Activated naive CD8-positive, alpha-beta T cell treated with anti-CD3 and anti-CD28 coated beads for 36 hours (primary cell): ENCODE results near the gene CYRIA. TPM values are rescaled to one million over a fixed set of nuclear protein-coding genes. Genes with fewer than 3 reads are reported as not detected.

Experiments
- DNase-seq: peaks from one replicate; pipeline ENCODE4 v3.0.0; 2021
- H3K27ac Mint-ChIP-seq: one replicate; pipeline ENCODE4 v1.8.0; 2022; ENCODE audit warnings: mild to moderate bottlenecking, moderate library complexity, mixed read lengths
- H3K27me3 Mint-ChIP-seq: one replicate; pipeline ENCODE4 v1.8.0; 2022; ENCODE audit warnings: mild to moderate bottlenecking, mixed read lengths
- H3K36me3 Mint-ChIP-seq: one replicate; pipeline ENCODE4 v1.8.0; 2021; ENCODE audit warnings: mild to moderate bottlenecking, mixed read lengths
- H3K4me1 Mint-ChIP-seq: one replicate; pipeline ENCODE4 v1.8.0; 2021; ENCODE audit warnings: mixed read lengths
- H3K4me3 Mint-ChIP-seq: one replicate; pipeline ENCODE4 v1.8.0; 2022; ENCODE audit warnings: mild to moderate bottlenecking, moderate library complexity, mixed read lengths
- H3K9me3 Mint-ChIP-seq: one replicate; pipeline ENCODE4 v1.8.0; 2022; ENCODE audit warnings: mixed read lengths
- total RNA-seq, 2 experiments: library from RNA; stranded (reverse); gene quantifications; one replicate each; pipeline ENCODE4 v1.2.3, GENCODE V29; 2021

CYRIA gene
- total RNA-seq, result under 1 TPM; 0.14 to 0.16 TPM

DNA sequence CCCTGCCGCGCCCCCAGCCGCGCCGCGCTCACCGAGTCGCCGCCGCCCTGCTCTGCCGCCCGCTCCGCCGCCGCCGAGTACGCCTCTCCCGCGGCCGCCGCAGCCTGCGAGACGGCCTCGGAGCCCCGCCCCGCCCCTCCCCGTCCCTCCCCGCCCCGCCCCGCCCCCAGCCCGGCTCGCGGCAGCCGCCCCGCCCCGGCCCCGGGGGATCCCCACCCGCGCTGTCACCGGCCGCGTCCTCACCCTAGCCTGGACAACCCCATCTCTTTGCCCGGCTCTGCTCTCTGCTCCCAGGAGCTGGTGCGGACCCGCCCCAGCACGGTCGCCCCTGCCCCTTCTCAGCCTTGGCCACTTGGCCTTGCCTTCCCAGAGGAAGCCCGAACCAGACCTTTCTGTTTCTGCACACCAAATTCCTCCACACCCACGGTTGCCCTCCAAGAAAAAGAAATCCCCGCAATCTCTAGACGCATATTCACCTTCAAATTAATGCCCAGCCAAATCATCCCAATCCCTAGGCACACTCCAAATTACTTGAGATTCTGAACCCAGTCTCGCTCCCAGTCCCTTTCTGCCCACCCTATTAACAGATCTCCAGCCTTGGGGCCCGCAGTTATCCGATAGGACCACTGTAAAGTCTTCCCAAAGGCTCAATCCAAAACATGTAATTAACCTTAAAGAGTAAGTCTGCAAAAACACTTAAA, at the start of gene CYRIA:
Gene CYRIA (minus strand): TSS at position 87 of the 701 bp plus-strand sequence. CDS start 77,715 bp downstream, outside the sequence.
- H3K27me3 Mint-ChIP-seq, result peaks cover 64% of the 10 kb centered on the region
- peaks cover 10% of the 10 kb centered on the region for H3K4me1 Mint-ChIP-seq
- H3K9me3 Mint-ChIP-seq, result no peaks in the 10 kb centered on the region
- peak within 1 kb of the TSS; percentile 73 for H3K4me3 Mint-ChIP-seq
- no peaks in the 10 kb centered on the region for H3K36me3 Mint-ChIP-seq
- peak; percentile 56 for DNase-seq
- no peak within 1 kb of the TSS for H3K27ac Mint-ChIP-seq

DNA sequence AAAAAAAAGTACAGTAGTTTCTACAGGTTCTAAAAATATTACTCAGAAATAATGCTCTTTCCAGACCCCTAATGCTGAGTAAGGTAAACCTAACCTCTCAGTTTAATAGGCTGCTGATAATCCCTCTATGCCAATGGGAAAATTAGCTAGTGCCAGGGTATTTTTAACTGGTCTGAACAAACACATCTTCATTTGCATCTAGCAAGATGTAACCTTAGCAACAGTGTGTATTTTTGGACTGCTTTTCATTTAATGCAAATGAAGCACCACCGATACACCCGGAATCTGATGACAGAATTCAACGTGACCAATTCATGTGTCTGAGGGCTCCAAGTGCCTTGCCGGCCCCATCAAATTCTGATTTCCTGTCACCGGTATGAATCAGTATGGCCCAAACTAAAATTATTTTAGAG, 47.4 kb upstream of the CYRIA start:
- H3K9me3 Mint-ChIP-seq, result no peaks in the 10 kb centered on the region
- no peak overlapping the region for H3K27ac Mint-ChIP-seq
- H3K36me3 Mint-ChIP-seq, result no peaks in the 10 kb centered on the region
- H3K4me3 Mint-ChIP-seq, result no peak overlapping the region
- H3K27me3 Mint-ChIP-seq, result peaks cover 3% of the 10 kb centered on the region
- H3K4me1 Mint-ChIP-seq, result no peaks in the 10 kb centered on the region
- no peak for DNase-seq

DNA sequence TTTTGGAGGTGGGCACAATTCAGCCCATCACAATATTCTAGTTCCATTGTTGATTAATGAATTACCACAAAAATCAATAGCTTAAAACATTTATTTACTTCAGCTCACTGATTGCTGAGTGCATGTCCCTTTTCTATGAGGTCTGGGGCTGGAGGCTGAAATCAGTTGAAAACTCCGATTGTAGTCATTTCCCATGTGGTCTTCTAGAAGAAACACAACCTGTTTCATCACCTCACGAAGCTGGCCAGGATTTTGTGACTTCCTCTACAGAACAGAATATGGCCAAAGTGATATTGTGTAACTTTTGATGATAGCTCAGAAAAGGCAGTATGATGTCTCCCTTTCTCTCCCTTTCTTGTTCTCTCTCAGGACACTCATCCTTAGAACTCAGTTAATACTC, 44.1 kb upstream of the CYRIA start:
- Mint-ChIP-seq H3K36me3 (no peaks in the 10 kb centered on the region), H3K4me1 (no peaks in the 10 kb centered on the region), H3K27ac (no peak overlapping the region), H3K9me3 (no peaks in the 10 kb centered on the region), H3K27me3 (peaks cover 11% of the 10 kb centered on the region), H3K4me3 (no peak overlapping the region)
- DNase-seq, result no peak

DNA sequence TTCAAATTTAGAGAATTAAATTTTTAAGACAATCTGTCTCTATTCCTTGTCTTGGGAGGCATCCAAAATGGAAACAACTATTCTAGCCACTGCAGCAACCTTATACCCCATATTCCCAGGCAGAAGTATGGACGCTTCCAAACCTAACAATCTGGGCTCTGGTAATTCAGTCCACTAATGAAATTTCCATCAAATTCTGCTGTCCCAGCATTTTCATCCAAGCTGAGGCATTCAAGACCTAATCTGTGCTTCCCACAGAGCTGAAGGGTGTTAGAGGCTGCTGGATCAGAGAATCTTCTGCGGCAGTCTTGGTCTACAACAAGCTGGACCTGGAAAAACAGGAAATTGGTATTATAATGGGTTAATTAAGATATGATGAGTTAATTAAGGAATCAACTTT, 42.5 kb upstream of the CYRIA start:
- no peaks in the 10 kb centered on the region for H3K9me3 Mint-ChIP-seq
- H3K27ac Mint-ChIP-seq, result no peak overlapping the region

DNA sequence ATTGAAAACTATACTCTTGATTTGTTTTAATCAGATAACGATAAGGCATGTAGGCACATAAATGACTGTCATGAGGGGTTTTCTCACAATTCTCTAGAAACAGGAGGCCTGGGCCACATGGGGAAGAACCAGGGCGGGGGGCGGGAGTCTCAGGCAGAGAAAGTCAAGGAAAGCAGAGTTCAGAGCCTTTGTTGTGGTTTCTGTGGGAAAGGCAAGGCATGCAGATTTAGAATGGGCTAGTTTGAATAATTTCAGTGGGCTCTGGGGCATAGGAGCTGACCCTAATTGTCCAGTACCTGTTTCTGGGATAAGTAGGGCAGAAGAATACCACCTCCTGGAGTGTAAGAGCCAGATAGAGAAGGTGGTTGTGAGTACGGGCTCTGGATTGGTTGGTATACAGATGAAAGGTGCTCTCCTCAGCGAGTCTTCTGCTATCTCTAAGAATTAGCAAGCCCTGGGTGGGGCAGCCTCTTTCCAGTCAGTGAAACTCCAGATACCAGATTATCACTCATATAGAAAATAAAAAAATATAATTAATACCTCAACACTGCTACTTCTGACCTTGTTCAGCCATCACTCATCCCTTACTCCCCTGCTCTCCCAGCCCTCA, 41.5 kb upstream of the CYRIA start:
- no peak for DNase-seq
- H3K27me3 Mint-ChIP-seq, result peaks cover 11% of the 10 kb centered on the region
- no peaks in the 10 kb centered on the region for H3K4me1 Mint-ChIP-seq
- H3K27ac Mint-ChIP-seq, result no peak overlapping the region
- H3K36me3 Mint-ChIP-seq, result no peaks in the 10 kb centered on the region
- no peak overlapping the region for H3K4me3 Mint-ChIP-seq
- H3K9me3 Mint-ChIP-seq, result no peaks in the 10 kb centered on the region

More for the DNA sequence above, 42.5 kb upstream of the CYRIA start:
- Mint-ChIP-seq H3K4me3 (no peak overlapping the region), H3K4me1 (no peaks in the 10 kb centered on the region), H3K27me3 (peaks cover 11% of the 10 kb centered on the region), H3K36me3 (no peaks in the 10 kb centered on the region)
- DNase-seq, result no peak

DNA sequence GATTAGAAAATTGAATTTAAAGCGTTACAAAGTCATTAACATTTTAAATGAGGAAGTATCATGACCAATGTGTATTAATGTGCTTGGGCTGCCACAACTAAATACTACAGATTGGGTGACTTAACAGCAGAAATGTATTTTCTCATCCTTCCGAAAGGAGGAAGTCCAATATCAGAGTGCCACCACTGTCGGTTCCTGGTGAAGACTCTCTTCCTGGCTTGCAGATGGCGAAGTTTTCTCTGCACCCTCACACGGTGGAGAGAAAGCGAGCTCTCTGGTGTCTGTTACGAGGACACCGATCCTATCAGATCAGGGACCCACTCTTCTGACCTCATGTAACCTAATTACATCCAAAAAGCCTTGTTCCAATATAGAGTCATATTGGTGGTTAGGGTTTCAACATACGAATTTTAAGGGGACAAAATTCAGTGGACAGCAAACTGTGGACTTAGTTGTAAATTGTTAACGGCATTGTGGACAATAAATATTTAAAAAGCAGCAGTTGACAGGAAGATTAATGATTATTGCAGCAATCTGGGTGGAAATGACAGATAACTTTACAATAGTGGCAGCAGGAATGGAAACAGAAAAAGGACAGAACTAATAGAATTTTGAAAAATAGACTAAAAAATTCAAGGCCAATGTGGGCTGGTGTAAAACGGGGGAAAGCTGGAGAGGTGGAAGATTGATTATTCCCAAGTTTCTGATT, 35.1 kb upstream of the CYRIA start:
- H3K27me3 Mint-ChIP-seq, result peaks cover 15% of the 10 kb centered on the region
- H3K9me3 Mint-ChIP-seq, result peaks cover 7% of the 10 kb centered on the region
- no peak for DNase-seq
- H3K36me3 Mint-ChIP-seq, result no peaks in the 10 kb centered on the region
- no peak overlapping the region for H3K4me3 Mint-ChIP-seq
- H3K4me1 Mint-ChIP-seq, result no peaks in the 10 kb centered on the region
- H3K27ac Mint-ChIP-seq, result no peak overlapping the region

DNA sequence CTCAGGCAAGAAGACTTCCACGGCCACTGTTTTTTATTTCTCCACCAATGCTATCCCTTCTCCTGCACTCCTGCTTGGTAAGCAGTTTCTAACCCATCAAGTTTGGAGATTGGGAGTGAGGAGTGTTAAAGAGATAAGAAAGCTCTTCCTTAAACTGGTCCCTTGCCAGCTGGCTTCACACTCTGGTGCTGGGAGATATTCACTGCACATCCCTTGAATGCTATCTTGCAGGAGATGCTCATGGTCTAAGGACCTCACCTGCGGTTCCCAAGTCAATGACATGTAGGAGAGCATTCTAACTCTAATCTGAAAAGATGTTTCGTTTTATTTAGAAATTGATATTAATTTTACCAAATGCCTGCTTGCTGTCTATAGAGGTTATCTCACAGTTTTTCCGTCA, 28.2 kb upstream of the CYRIA start:
- Mint-ChIP-seq H3K4me3 (no peak overlapping the region), H3K27ac (peak overlapping the region; percentile 53), H3K27me3 (peaks cover 11% of the 10 kb centered on the region), H3K9me3 (peaks cover 7% of the 10 kb centered on the region), H3K36me3 (no peaks in the 10 kb centered on the region), H3K4me1 (no peaks in the 10 kb centered on the region)
- no peak for DNase-seq

DNA sequence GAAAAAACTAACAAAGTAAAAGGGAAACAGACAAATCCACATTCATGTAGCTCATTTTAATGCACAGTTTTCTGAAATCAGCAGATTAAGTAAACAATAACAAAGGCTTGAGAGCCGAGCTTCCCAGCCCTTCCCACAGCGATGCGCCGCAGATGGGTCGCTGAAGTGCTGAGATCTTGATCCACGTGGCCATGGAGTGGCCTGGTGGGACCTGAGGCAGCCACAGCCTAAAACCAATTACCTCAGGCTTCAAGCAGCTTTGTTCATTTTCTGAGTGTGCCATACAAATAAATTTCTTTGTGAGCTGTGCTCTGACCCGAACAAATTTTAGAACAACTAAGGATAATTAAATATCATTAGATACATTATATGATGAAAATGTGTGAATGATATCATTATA, 25.6 kb upstream of the CYRIA start:
- Mint-ChIP-seq H3K27me3 (peaks cover 11% of the 10 kb centered on the region), H3K4me1 (no peaks in the 10 kb centered on the region), H3K9me3 (no peaks in the 10 kb centered on the region), H3K36me3 (no peaks in the 10 kb centered on the region), H3K27ac (no peak overlapping the region), H3K4me3 (no peak overlapping the region)
- DNase-seq, result no peak

DNA sequence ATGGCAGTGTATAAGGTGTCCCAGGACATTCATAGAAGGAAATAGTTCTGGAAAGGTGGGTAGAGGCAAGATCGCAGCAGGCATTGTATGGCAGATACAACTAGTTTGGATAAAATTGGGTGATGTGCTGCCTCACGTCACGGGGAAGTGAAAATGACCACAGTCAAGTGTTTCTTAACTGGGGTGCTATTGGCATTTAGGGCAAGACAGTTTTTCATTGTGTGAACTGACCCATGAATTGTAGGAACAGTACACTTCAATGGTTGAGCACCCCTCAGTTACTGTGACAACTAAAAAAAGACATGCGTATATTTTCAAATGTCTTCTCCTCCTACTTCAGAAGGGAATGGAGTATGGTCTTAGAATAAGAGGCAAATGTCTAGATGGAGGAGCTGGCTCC, 22.3 kb upstream of the CYRIA start:
- Mint-ChIP-seq H3K4me1 (no peaks in the 10 kb centered on the region), H3K27me3 (peaks cover 11% of the 10 kb centered on the region), H3K27ac (no peak overlapping the region)

DNA sequence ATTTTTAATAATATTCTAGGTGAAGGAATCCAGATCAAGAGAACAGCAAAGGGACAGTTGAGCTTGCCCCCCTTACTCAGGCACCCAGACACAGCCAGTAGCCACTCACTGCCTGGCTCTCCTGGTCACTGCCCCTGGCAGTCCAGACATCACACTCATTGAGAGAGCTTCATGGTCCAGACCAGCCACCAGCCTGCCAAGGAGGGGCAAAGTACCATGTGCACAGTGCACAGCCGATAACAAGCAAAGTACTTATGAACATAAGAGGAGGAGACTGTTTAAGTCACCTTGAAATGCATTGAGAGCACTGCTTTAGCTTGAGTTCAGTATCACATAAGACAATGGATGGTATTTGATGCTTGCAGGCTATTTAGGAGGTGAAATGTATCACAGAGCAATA, 21.6 kb upstream of the CYRIA start:
- peaks cover 13% of the 10 kb centered on the region for H3K27me3 Mint-ChIP-seq
- H3K4me3 Mint-ChIP-seq, result no peak overlapping the region
- no peaks in the 10 kb centered on the region for H3K4me1 Mint-ChIP-seq
- H3K36me3 Mint-ChIP-seq, result no peaks in the 10 kb centered on the region
- H3K27ac Mint-ChIP-seq, result no peak overlapping the region
- no peaks in the 10 kb centered on the region for H3K9me3 Mint-ChIP-seq
- DNase-seq, result no peak

More for the DNA sequence above, 22.3 kb upstream of the CYRIA start:
- no peaks in the 10 kb centered on the region for H3K9me3 Mint-ChIP-seq
- no peaks in the 10 kb centered on the region for H3K36me3 Mint-ChIP-seq
- DNase-seq, result no peak
- no peak overlapping the region for H3K4me3 Mint-ChIP-seq

DNA sequence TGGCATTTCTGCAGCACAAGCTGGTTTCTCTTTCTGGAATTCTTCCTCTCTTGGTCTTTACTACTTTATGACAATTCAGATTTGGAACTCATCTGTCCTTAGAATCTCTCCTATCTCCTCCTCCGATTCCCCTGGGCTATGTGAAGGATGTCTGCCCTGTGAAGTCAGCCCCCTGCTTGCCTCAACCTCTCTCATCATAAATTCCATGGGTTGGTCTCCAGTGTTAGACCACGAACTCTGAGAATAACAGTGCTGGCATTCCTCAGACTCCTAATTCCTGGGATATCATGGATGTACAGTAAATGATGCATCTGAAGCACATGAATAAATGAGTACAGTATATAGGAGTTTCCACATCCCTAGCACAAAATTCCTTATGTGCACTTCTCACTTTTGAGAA, 21.0 kb upstream of the CYRIA start:
- Mint-ChIP-seq H3K4me3 (no peak overlapping the region), H3K36me3 (no peaks in the 10 kb centered on the region), H3K27ac (no peak overlapping the region), H3K4me1 (no peaks in the 10 kb centered on the region), H3K27me3 (peaks cover 16% of the 10 kb centered on the region), H3K9me3 (no peaks in the 10 kb centered on the region)
- DNase-seq, result no peak

DNA sequence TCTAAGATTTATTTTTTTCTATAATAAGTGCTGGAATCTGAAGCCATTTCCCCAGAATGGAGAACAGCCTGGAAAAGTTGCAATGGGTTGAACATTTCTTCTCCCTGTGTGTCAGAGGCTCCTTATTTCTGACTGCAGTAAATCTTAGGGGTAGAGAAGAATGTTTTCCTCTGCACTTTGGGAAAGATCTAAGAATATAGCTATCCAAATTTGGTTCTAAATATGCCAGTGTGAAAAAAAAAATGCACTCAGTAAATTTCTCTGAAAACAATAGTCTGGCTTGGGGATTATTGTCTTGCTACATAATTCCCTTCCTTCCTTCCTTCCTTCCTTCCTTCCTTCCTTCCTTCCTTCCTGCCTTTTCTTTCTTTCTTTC, 19.7 kb upstream of the CYRIA start:
- H3K4me3 Mint-ChIP-seq, result no peak overlapping the region
- no peaks in the 10 kb centered on the region for H3K9me3 Mint-ChIP-seq
- no peak for DNase-seq
- peaks cover 11% of the 10 kb centered on the region for H3K27me3 Mint-ChIP-seq
- H3K36me3 Mint-ChIP-seq, result no peaks in the 10 kb centered on the region
- H3K27ac Mint-ChIP-seq, result no peak overlapping the region
- H3K4me1 Mint-ChIP-seq, result no peaks in the 10 kb centered on the region

DNA sequence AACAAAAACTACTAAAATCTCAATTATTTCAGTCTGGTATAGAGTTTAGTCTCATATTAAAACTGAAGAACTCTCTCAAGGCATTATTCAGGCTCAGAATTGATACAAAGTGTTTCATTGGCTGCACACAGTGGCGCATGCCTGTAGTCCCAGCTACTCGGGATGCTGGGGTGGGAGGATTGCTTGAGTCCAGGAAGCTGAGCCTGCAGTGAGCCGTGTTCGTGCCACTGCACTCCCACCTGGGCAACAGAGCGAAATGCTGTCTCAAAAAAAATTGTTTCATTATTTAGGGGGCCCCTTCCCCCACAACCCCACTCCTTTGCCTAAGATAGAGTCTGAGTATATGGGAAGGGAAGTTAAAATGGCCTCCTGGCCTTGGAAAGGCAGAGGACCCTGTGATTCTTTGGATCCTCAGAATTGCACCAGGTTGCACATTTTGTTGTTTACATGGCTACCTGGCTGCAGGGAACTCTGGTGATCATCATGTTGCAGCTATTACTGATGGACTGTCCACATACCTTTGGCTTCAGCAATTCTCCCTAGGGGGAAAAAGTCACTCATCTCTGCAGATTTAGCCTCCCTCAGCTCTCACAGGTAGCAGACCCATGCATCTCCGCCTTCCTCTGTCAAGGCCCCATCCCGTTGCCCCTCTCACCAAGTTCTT, 19.2 kb upstream of the CYRIA start:
- Mint-ChIP-seq H3K4me3 (no peak overlapping the region), H3K4me1 (no peaks in the 10 kb centered on the region), H3K36me3 (no peaks in the 10 kb centered on the region), H3K9me3 (no peaks in the 10 kb centered on the region), H3K27ac (no peak overlapping the region), H3K27me3 (peaks cover 11% of the 10 kb centered on the region)
- no peak for DNase-seq

DNA sequence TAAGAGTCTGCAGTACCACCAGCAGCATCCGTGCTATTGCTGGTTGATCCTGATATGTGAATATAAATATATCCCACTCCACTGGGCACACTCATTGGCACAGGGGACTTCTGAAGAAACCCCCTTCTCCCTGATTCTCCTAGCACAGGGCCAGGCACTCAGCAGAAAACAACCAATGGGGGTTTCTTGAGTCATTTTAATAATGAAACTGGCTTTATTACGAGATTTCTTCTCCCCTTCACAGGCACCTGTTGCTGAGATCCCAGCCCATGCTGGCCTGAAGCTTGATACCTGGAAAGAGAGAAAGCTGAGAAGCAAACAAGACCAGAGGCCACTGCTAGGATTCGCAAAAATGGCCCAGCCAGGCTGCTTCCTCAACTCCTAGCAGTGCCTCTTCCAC, 17.9 kb upstream of the CYRIA start:
- Mint-ChIP-seq H3K27me3 (peaks cover 11% of the 10 kb centered on the region), H3K36me3 (no peaks in the 10 kb centered on the region), H3K27ac (no peak overlapping the region), H3K9me3 (peaks cover 1% of the 10 kb centered on the region), H3K4me3 (no peak overlapping the region), H3K4me1 (no peaks in the 10 kb centered on the region)
- no peak for DNase-seq

DNA sequence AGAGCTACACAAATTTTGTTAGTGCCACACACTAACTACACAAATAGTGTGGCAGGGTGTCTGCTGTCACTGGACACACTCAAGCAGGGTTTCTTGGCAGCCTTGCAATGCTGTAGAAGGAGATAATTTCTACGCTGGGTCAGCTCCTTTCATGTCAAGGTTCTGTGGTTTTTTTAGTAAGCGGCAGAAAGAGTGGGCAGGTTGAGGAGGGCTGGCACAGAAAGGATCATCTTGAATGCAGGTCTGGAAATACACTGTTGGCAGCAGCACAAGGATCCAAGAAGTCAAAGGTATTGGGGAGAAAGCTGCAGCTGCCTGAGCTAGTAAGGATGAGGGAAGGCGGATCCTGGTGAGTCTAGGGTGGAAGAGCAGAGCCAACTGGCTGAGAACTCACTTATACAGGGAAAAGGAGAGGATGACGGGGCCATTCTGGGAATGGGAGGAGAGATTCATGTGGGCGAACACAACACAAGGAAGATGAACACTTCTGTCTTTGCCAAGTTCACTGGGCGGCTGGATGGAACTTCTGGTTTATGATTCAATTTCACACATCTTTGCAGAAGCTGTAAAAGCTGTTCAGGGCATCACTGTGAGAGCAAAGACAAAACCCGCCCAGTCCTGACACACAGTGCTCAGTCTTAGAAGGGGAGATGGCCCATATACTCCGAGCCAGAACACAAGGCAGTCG, 16.9 kb upstream of the CYRIA start:
- Mint-ChIP-seq H3K36me3 (no peaks in the 10 kb centered on the region), H3K27ac (no peak overlapping the region), H3K27me3 (peaks cover 11% of the 10 kb centered on the region), H3K4me3 (no peak overlapping the region), H3K4me1 (no peaks in the 10 kb centered on the region), H3K9me3 (peaks cover 5% of the 10 kb centered on the region)
- no peak for DNase-seq
